ENCODE measurements around the gene RAB10. TPM values are rescaled to one million over a fixed set of nuclear protein-coding genes. Genes with fewer than 3 reads are reported as not detected.

RAB10 gene
- total RNA-seq, 1 experiment from 2014 or later, result 138 TPM

DNA sequence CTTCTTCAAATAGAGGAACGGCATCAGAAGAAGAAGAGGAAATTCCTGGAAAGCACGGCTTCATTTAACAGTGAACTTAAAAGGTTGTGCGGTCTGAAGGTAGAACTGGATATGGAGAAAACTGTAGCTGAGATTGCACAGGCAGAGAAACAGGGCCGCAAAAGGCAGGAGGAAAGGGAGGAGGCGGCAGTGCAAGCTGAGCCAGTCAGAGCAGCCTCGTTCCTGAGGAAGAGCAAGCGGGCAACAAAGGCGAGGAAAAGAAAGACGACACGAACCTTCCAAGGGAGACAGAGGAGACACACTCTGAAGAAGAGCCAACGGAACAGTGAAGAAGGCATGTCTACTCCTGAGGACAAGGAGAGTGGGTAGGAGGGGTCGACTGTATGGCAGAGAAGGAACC lies 116.4 kb downstream of the RAB10 start:
- H3K36me3 ChIP-seq (ENCODE audit: low read depth, low read length), result no peaks in the 10 kb centered on the region
- DNase-seq (no peak), ATAC-seq (no peak)
- POLR2A ChIA-PET (ENCODE audit: unreplicated experiment), result no interaction called here
- H2AFZ ChIP-seq (ENCODE audit: low read length), result no peak overlapping the region
- peaks cover 3% of the 10 kb centered on the region; the same call in 1 of the 2 replicates for H3K9me3 ChIP-seq (ENCODE audit: low read length)
- H3K4me2 ChIP-seq (ENCODE audit: low read length), result no peak overlapping the region
- BruUV-seq (replicated peaks), result no TSS peak
- no peak overlapping the region for H3K9ac ChIP-seq (ENCODE audit: low read length)
- H3K27me3 ChIP-seq (ENCODE audit: low read length), result no peaks in the 10 kb centered on the region
- H3K79me2 ChIP-seq (ENCODE audit: low read length), result no peaks in the 10 kb centered on the region
- no peak overlapping the region for H3K4me3 ChIP-seq (ENCODE audit: low read length)
- H3K9me2 ChIP-seq (replicated peaks; ENCODE audit: low read length), result no peaks in the 10 kb centered on the region
- no peaks in the 10 kb centered on the region for H3F3A ChIP-seq (ENCODE audit: low read length, unreplicated experiment)
- H4K20me1 ChIP-seq (ENCODE audit: low read length), result no peaks in the 10 kb centered on the region
- intact Hi-C loops (cut with micrococcal nuclease), result no loop called here
- TF ChIP-seq EZH2phosphoT487 (IDR thresholded peaks at IDR 0.05; ENCODE audit: borderline replicate concordance, low read length), result no peak
- peaks cover 6% of the 10 kb centered on the region; the same call in 1 of the 2 replicates for H3K4me1 ChIP-seq (ENCODE audit: insufficient read depth, low read length)
- no peak overlapping the region for H3K27ac ChIP-seq (ENCODE audit: low read length)
- CTCF ChIA-PET, result no interaction called here

DNA sequence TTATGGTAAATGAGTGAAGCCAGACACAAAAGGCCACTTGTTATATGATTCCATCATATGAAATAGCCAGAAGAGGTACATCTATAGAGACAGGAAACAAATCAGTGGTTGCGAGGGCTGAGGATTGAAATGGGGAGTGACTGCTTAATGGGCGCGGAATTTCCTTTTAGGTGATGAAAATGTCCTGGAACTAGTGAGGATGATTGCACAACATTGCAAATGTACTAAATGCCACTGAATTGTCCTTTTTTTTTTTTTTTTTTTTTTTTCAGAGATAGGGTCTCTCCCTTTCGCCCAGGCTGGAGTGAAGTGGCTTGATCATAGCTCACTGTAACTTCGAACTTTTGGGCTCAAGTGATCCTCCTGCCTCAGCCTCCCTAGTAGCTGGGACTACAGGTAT lies 123.7 kb downstream of the RAB10 start:
- Histone ChIP-seq H3K36me3 (ENCODE audit: low read depth, low read length) (no peaks in the 10 kb centered on the region), H3F3A (ENCODE audit: low read length, unreplicated experiment) (no peaks in the 10 kb centered on the region), H3K9me2 (replicated peaks; ENCODE audit: low read length) (no peaks in the 10 kb centered on the region), H3K27me3 (ENCODE audit: low read length) (no peaks in the 10 kb centered on the region), H3K4me2 (ENCODE audit: low read length) (no peak overlapping the region), H3K4me1 (ENCODE audit: insufficient read depth, low read length) (no peaks in the 10 kb centered on the region), H3K9me3 (ENCODE audit: low read length) (peaks cover 3% of the 10 kb centered on the region; the same call in 1 of the 2 replicates), H3K27ac (ENCODE audit: low read length) (no peak overlapping the region), H2AFZ (ENCODE audit: low read length) (no peak overlapping the region), H3K4me3 (ENCODE audit: low read length) (no peak overlapping the region), H3K9ac (ENCODE audit: low read length) (no peak overlapping the region), H4K20me1 (ENCODE audit: low read length) (no peaks in the 10 kb centered on the region), H3K79me2 (ENCODE audit: low read length) (no peaks in the 10 kb centered on the region)
- TF ChIP-seq, protein P1, sequence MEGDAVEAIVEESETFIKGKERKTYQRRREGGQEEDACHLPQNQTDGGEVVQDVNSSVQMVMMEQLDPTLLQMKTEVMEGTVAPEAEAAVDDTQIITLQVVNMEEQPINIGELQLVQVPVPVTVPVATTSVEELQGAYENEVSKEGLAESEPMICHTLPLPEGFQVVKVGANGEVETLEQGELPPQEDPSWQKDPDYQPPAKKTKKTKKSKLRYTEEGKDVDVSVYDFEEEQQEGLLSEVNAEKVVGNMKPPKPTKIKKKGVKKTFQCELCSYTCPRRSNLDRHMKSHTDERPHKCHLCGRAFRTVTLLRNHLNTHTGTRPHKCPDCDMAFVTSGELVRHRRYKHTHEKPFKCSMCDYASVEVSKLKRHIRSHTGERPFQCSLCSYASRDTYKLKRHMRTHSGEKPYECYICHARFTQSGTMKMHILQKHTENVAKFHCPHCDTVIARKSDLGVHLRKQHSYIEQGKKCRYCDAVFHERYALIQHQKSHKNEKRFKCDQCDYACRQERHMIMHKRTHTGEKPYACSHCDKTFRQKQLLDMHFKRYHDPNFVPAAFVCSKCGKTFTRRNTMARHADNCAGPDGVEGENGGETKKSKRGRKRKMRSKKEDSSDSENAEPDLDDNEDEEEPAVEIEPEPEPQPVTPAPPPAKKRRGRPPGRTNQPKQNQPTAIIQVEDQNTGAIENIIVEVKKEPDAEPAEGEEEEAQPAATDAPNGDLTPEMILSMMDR (conservative IDR thresholded peaks at IDR 0.05; ENCODE audit: low read depth, low read length), result no peak
- no peak for TF ChIP-seq EZH2 (IDR thresholded peaks at IDR 0.05; ENCODE audit: low read length, unreplicated experiment)
- TF ChIP-seq EZH2phosphoT487 (IDR thresholded peaks at IDR 0.05; ENCODE audit: borderline replicate concordance, low read length), result no peak
- ATAC-seq (no peak), DNase-seq (no peak)
- intact Hi-C loops (cut with micrococcal nuclease), result no loop called here
- ChIA-PET CTCF (no interaction called here), POLR2A (ENCODE audit: unreplicated experiment) (no interaction called here)
- BruUV-seq (replicated peaks), result no TSS peak

DNA sequence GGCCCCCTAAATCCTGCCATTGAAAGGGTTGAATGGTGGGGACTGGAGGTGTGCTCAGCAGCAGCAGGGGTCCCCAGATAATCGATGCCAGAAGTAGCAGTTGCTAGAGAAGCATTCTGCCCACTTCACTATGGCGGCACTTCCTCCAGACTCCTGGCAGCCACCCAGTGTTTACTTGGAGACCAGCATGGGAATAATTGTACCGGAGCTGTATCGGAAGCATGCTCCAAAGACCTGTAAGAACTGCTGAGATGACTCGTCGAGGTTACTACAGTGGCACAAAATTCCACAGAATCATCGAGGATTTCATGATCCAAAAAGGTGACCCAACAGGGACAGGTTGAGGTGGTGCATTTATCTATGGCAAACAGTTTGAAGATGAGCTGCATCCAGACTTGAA lies 128.0 kb downstream of the RAB10 start:
- Histone ChIP-seq H3F3A (ENCODE audit: low read length, unreplicated experiment) (no peaks in the 10 kb centered on the region), H4K20me1 (ENCODE audit: low read length) (no peaks in the 10 kb centered on the region), H3K4me2 (ENCODE audit: low read length) (no peak overlapping the region), H3K9me3 (ENCODE audit: low read length) (no peaks in the 10 kb centered on the region), H3K27me3 (ENCODE audit: low read length) (no peaks in the 10 kb centered on the region), H3K4me1 (ENCODE audit: insufficient read depth, low read length) (no peaks in the 10 kb centered on the region), H3K79me2 (ENCODE audit: low read length) (no peaks in the 10 kb centered on the region), H3K9me2 (replicated peaks; ENCODE audit: low read length) (no peaks in the 10 kb centered on the region), H3K27ac (ENCODE audit: low read length) (no peak overlapping the region), H3K36me3 (ENCODE audit: low read depth, low read length) (no peaks in the 10 kb centered on the region), H3K4me3 (ENCODE audit: low read length) (no peak overlapping the region), H3K9ac (ENCODE audit: low read length) (no peak overlapping the region), H2AFZ (ENCODE audit: low read length) (no peak overlapping the region)
- intact Hi-C loops (cut with micrococcal nuclease), result no loop called here
- TF ChIP-seq EZH2 (IDR thresholded peaks at IDR 0.05; ENCODE audit: low read length, unreplicated experiment), result no peak
- no peak for TF ChIP-seq EZH2phosphoT487 (IDR thresholded peaks at IDR 0.05; ENCODE audit: borderline replicate concordance, low read length)
- TF ChIP-seq, protein P1 (conservative IDR thresholded peaks at IDR 0.05; ENCODE audit: low read depth, low read length), result no peak
- DNase-seq, result no peak
- BruUV-seq (replicated peaks), result no TSS peak
- ATAC-seq, result no peak
- POLR2A ChIA-PET (ENCODE audit: unreplicated experiment), result no interaction called here
- CTCF ChIA-PET, result no interaction called here
